A549 (cell line): Measurements from ENCODE around the gene SLC16A6. TPM values are rescaled to one million over a fixed set of nuclear protein-coding genes. Genes with fewer than 3 reads are reported as not detected.
A peak's percentile ranks its signal among the peaks of the same experiment; 100 is the strongest.

Experiments
- ATAC-seq, 2 experiments: fragments of 200-7000 bp in 1 of 2; fragments of >200 bp in 1 of 2; cut with Nextera tagmentation in 1 of 2; cut with Tn5 transposase in 1 of 2; 3 replicates each; pipeline versions ENCODE4 v1.8.0 to v1.9.1; 2018 to 2020; ENCODE audit warnings: mild to moderate bottlenecking in 1 of 2, moderate library complexity in 1 of 2
- CTCF ChIA-PET: fragments of 300-600 bp; sonication (Branson Sonifier 250); formaldehyde crosslinking; extraction: SDS; loops from one replicate; lab custom pipeline; 2021; ENCODE audit warnings: antibody characterized with exemption, inconsistent platforms; lab: Yijun Ruan, JAX
- POLR2A ChIA-PET: fragments of 350-600 bp; formaldehyde crosslinking; extraction: SDS; loops from one replicate; lab custom pipeline; 2021; ENCODE audit warnings: antibody characterized with exemption, inconsistent platforms; lab: Yijun Ruan, JAX
- DNase-seq, 2 experiments: peaks; one replicate each; pipeline versions ENCODE4 v3.0.0 to v3.0.0-alpha.2; 2011 to 2016; ENCODE audit warnings: low read depth in 1 of 2, low spot score in 1 of 2
- FAIRE-seq: peaks from 2 replicates; lab custom pipeline; 2011; peaks lifted over from hg19 to GRCh38; lab: Jason Lieb, UNC
- H3K27ac ChIP-seq, 2 experiments: fragments of >200 bp; sonication (Bioruptor Twin); formaldehyde crosslinking; 3 replicates each; pipeline ENCODE4 v1.5.1; 2016 to 2017
- H3K4me1 ChIP-seq: fragments of >200 bp; sonication (Bioruptor Twin); formaldehyde crosslinking; 3 replicates; pipeline ENCODE4 v1.6.1; 2016
- H3K4me2 ChIP-seq: fragments of >200 bp; sonication (Bioruptor Twin); formaldehyde crosslinking; 3 replicates; pipeline ENCODE4 v1.6.1; 2016
- H3K4me3 ChIP-seq: fragments of >200 bp; sonication (Bioruptor Twin); formaldehyde crosslinking; 3 replicates; pipeline ENCODE4 v1.5.1; 2016
- H3K9me3 ChIP-seq: fragments of >200 bp; sonication (Bioruptor Twin); formaldehyde crosslinking; 3 replicates; pipeline ENCODE4 v1.6.1; 2016
- ATOH8 ChIP-seq: fragments of 250-450 bp; sonication (Bioruptor Pico); IDR thresholded peaks from 2 replicates; pipeline ENCODE4 v1.5.0; 2020; ENCODE audit warnings: low read depth, mild to moderate bottlenecking, moderate library complexity
- BCL3 ChIP-seq: fragments of >200 bp; sonication (Bioruptor Twin); formaldehyde crosslinking; IDR thresholded peaks from 3 replicates; pipeline ENCODE4 v1.6.1; 2016
- EHF ChIP-seq: fragments of 250-450 bp; sonication (Bioruptor Pico); IDR thresholded peaks from 2 replicates; pipeline ENCODE4 v1.5.0; 2020; ENCODE audit warnings: mild to moderate bottlenecking
- ESRRA ChIP-seq: fragments of 150-350 bp; IDR thresholded peaks from 2 replicates; pipeline ENCODE4 v1.6.1; 2014; ENCODE audit warnings: mild to moderate bottlenecking, low read length, borderline replicate concordance
- FOSB ChIP-seq: fragments of 250-450 bp; sonication (Bioruptor Pico); IDR thresholded peaks from 2 replicates; pipeline ENCODE4 v1.5.0; 2020; ENCODE audit warnings: mild to moderate bottlenecking, moderate library complexity
- FOSL2 ChIP-seq, 2 experiments: fragments of 450-650 bp in 1 of 2; fragments of >200 bp in 1 of 2; sonication (Bioruptor Twin) in 1 of 2; formaldehyde crosslinking; IDR thresholded peaks; 2 replicates each; pipeline versions ENCODE4 v1.5.0 to v1.6.1; 2016 to 2020; ENCODE audit warnings: mild to moderate bottlenecking in 1 of 2, moderate library complexity in 1 of 2
- HDAC2 ChIP-seq: fragments of 200-600 bp; sonication (generic); IDR thresholded peaks from 2 replicates; pipeline ENCODE4 v1.6.1; 2016
- HEYL ChIP-seq: fragments of 250-450 bp; sonication (Bioruptor Pico); IDR thresholded peaks from 2 replicates; pipeline ENCODE4 v1.8.0; 2021; ENCODE audit warnings: mild to moderate bottlenecking, moderate library complexity
- HOXA7 ChIP-seq: fragments of 250-450 bp; sonication (Bioruptor Pico); IDR thresholded peaks from 2 replicates; pipeline ENCODE4 v1.5.0; 2020; ENCODE audit warnings: mild to moderate bottlenecking, moderate library complexity
- KDM1A ChIP-seq: fragments of 200-600 bp; sonication (generic); IDR thresholded peaks from 2 replicates; pipeline ENCODE4 v1.6.1; 2016; ENCODE audit warnings: low read depth, mild to moderate bottlenecking
- MAFK ChIP-seq: fragments of 450-650 bp; IDR thresholded peaks from 2 replicates; pipeline ENCODE4 v1.6.1; 2014; ENCODE audit not compliant: partially characterized antibody
- MYC ChIP-seq: IDR thresholded peaks from 2 replicates; pipeline ENCODE4 v1.6.1; 2012; ENCODE audit warnings: mild to moderate bottlenecking, inconsistent platforms, low read length, improper control_type of control experiment, borderline replicate concordance
- NFE2L2 ChIP-seq: fragments of 150-350 bp; conservative IDR thresholded peaks from 2 replicates; pipeline ENCODE4 v1.6.1; 2014; ENCODE audit warnings: low read length
- PBX3 ChIP-seq: IDR thresholded peaks from 2 replicates; pipeline ENCODE4 v1.6.1; 2012
- PHF8 ChIP-seq: fragments of 200-600 bp; sonication (generic); IDR thresholded peaks from 2 replicates; pipeline ENCODE4 v1.6.1; 2016; ENCODE audit warnings: low read depth, mild to moderate bottlenecking, antibody characterized with exemption, moderate library complexity, borderline replicate concordance
- POLR2A ChIP-seq: IDR thresholded peaks from 2 replicates; pipeline ENCODE4 v1.6.1; 2012; ENCODE audit warnings: mild to moderate bottlenecking, low read length
- RAD21 ChIP-seq, 2 experiments: fragments of >200 bp in 1 of 2; sonication (Bioruptor Twin) in 1 of 2; formaldehyde crosslinking in 1 of 2; IDR thresholded peaks in 1 of 2; conservative IDR thresholded peaks in 1 of 2; 2 replicates in 1 of 2; 3 replicates in 1 of 2; pipeline ENCODE4 v1.6.1; 2012 to 2018; ENCODE audit warnings: inconsistent platforms in 1 of 2
- RNF2 ChIP-seq: fragments of 200-600 bp; sonication (generic); IDR thresholded peaks from 2 replicates; pipeline ENCODE4 v1.6.1; 2016; ENCODE audit warnings: low read depth, mild to moderate bottlenecking, antibody characterized with exemption, moderate library complexity, borderline replicate concordance
- SMC3 ChIP-seq: fragments of >200 bp; sonication (Bioruptor Twin); formaldehyde crosslinking; IDR thresholded peaks from 3 replicates; pipeline ENCODE4 v1.6.1; 2018; ENCODE audit warnings: inconsistent platforms
- USF2 ChIP-seq: fragments of 450-650 bp; IDR thresholded peaks from 2 replicates; pipeline ENCODE4 v1.6.1; 2014; ENCODE audit warnings: antibody characterized with exemption
- ZC3H11A ChIP-seq: fragments of 450-650 bp; IDR thresholded peaks from 2 replicates; pipeline ENCODE4 v1.6.1; 2014; ENCODE audit warnings: antibody characterized with exemption, mild to moderate bottlenecking
- ZFP36 ChIP-seq: fragments of 450-650 bp; IDR thresholded peaks from 2 replicates; pipeline ENCODE4 v1.6.1; 2014; ENCODE audit warnings: borderline replicate concordance; ENCODE audit not compliant: partially characterized antibody
- WGBS: methylation state at CpG from one replicate; pipeline ENCODE4 v1.1.6; 2017; ENCODE audit errors: missing lambda C conversion rate; 5-methylcytosine and 5-hydroxymethylcytosine counted together
- polyA plus RNA-seq, 4 experiments: library from polyadenylated mRNA; depleted of rRNA in 3 of 4; stranded (reverse); fragments of >200 nt; fragmentation: RNase III in 1 of 4; extraction: RNeasy Plus Mini Kit Qiagen cat#74134 plus additional on column Dnase treatment in 1 of 4; gene quantifications; 2 replicates in 3 of 4; 3 replicates in 1 of 4; pipeline ENCODE4 v1.2.3, GENCODE V29; 2011 to 2017

SLC16A6 gene
- polyA plus RNA-seq, 2 of the 4 experiments (the other 2 are of a cell fraction) = 0.17 to 0.52 TPM

GRCh38 chr17:68291836-68292688, 1.1 kb upstream of the SLC16A6 start (continued):
- TF ChIP-seq RNF2 = peak; percentile 61; the same call in 1 of the 2 replicates
- no peak for TF ChIP-seq FOSL2 (IDR thresholded peaks at IDR 0.05)
- TF ChIP-seq FOSL2 (CRISPR knock-in tag; IDR thresholded peaks at IDR 0.05) = peak; percentile 48
- TF ChIP-seq USF2 = no peak
- no peak for TF ChIP-seq HEYL (CRISPR knock-in tag)
- TF ChIP-seq ZC3H11A = no peak
- TF ChIP-seq RAD21 (conservative IDR thresholded peaks at IDR 0.05 in 1 of 2, IDR thresholded peaks at IDR 0.05 in 1 of 2) = peak; percentile 20 to 28; a peak in 2 of 5 replicates
- no peak for TF ChIP-seq FOSB (CRISPR knock-in tag)
- TF ChIP-seq PHF8 = peak; percentile 38
- TF ChIP-seq HOXA7 (CRISPR knock-in tag) = no peak
- TF ChIP-seq MAFK = peak; percentile 98
- no peak for TF ChIP-seq ZFP36
- no peak for TF ChIP-seq BCL3
- TF ChIP-seq PBX3 = no peak
- TF ChIP-seq ESRRA = no peak
- TF ChIP-seq POLR2A = peak; percentile 56
- TF ChIP-seq EHF (CRISPR knock-in tag) = no peak
- TF ChIP-seq KDM1A = peak; percentile 56; the same call in 1 of the 2 replicates
- TF ChIP-seq, all 56 proteins: peak for 12

- H3K4me1 ChIP-seq = peaks cover 9% of the 10 kb centered on the region; the same call in 2 of the 3 replicates
- WGBS = 43% methylated on average over 38 of the region's 50 CpGs
- FAIRE-seq (no peak), DNase-seq (no peak), ATAC-seq (no peak)
- H3K4me3 ChIP-seq = peak overlapping the region; percentile 88; the same call in 2 of the 3 replicates
- H3K27ac ChIP-seq = peak overlapping the region in 1 of 2 experiments; percentile 92; a peak in 2 of 6 replicates
- no peak for TF ChIP-seq NFE2L2
- no peak for TF ChIP-seq ATOH8 (CRISPR knock-in tag)
- peak; percentile 14; the same call in 1 of the 2 replicates for TF ChIP-seq HDAC2
- TF ChIP-seq MYC = no peak
- no peak for TF ChIP-seq SMC3
- CTCF ChIA-PET = interaction anchor here (0.8 to 1.9 kb wide), 5 partner anchors 27 to 109 kb away, joined by 3 to 4 read pairs (median 4); no protein-coding TSS in a partner anchor
- H3K4me2 ChIP-seq = peak overlapping the region; percentile 96
- H3K9me3 ChIP-seq = no peaks in the 10 kb centered on the region
- POLR2A ChIA-PET = interaction anchor here (0.6 to 2.5 kb wide), 8 partner anchors 14 to 142 kb away, joined by 3 to 23 read pairs (median 4); partner anchors contain the start of gene AMZ2
Observed at GRCh38 chr17:68290268-68290954, 516 bp downstream of the SLC16A6 start.
